ENCODE data around the gene MARCHF5.

- TF ChIP-seq, protein P1, sequence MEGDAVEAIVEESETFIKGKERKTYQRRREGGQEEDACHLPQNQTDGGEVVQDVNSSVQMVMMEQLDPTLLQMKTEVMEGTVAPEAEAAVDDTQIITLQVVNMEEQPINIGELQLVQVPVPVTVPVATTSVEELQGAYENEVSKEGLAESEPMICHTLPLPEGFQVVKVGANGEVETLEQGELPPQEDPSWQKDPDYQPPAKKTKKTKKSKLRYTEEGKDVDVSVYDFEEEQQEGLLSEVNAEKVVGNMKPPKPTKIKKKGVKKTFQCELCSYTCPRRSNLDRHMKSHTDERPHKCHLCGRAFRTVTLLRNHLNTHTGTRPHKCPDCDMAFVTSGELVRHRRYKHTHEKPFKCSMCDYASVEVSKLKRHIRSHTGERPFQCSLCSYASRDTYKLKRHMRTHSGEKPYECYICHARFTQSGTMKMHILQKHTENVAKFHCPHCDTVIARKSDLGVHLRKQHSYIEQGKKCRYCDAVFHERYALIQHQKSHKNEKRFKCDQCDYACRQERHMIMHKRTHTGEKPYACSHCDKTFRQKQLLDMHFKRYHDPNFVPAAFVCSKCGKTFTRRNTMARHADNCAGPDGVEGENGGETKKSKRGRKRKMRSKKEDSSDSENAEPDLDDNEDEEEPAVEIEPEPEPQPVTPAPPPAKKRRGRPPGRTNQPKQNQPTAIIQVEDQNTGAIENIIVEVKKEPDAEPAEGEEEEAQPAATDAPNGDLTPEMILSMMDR (IDR thresholded peaks at IDR 0.05): peak; percentile 39
- no peak for TF ChIP-seq ZFX (IDR thresholded peaks at IDR 0.05; ENCODE audit: borderline replicate concordance)
These were observed 1.2 kb downstream of the MARCHF5 start for GRCh38 chr10:92291921-92292845.

All from 22Rv1 (cell line).